Pancreas (tissue), 10 donors: Measurements from ENCODE around the gene LAMA2. TPM values are rescaled to one million over a fixed set of nuclear protein-coding genes. Genes with fewer than 3 reads are reported as not detected.

Source experiments
- ATAC-seq, 4 donors: fragments of 200-7000 bp; cut with Tn5 transposase; one replicate each; pipeline versions ENCODE4 v1.8.0 to v1.9.1; 2020; ENCODE audit warnings: mild to moderate bottlenecking in 4 of 4, moderate library complexity in 4 of 4
- DNase-seq, 6 donors: peaks; one replicate each; pipeline ENCODE4 v3.0.0-alpha.2; 2020
- FAIRE-seq: peaks from 2 replicates; lab custom pipeline; 2012; peaks lifted over from hg19 to GRCh38; lab: Jason Lieb, UNC
- H3K27ac ChIP-seq, 4 donors: fragments of 200-600 bp; sonication (generic); 1 replicate in 3 of 4; 2 replicates in 1 of 4; pipeline versions ENCODE4 v1.5.0 to v1.8.0; 2020
- H3K27me3 ChIP-seq, 4 donors: fragments of 200-600 bp; one replicate each; pipeline ENCODE4 v1.8.0; 2021
- H3K36me3 ChIP-seq, 3 donors: fragments of 200-600 bp; sonication (generic) in 1 of 3; one replicate each; pipeline versions ENCODE4 v1.5.0 to v1.8.0; 2020 to 2021
- H3K4me1 ChIP-seq, 3 donors: fragments of 200-600 bp; one replicate each; pipeline ENCODE4 v1.8.0; 2021
- H3K4me3 ChIP-seq, 4 donors: fragments of 200-600 bp; sonication (generic) in 2 of 4; one replicate each; pipeline versions ENCODE4 v1.5.0 to v1.8.0; 2020 to 2021
- H3K9me3 ChIP-seq, 4 donors: fragments of 200-600 bp; one replicate each; pipeline ENCODE4 v1.8.0; 2021
- WGBS, 2 donors: extraction: QIAGEN DNeasy Blood & Tissue Kit; methylation state at CpG; one replicate each; pipeline ENCODE4 v1.1.7; 2013; 5-methylcytosine and 5-hydroxymethylcytosine counted together
- intact Hi-C, 3 donors: fragments of 100-400 bp; cut with DNase I; formaldehyde crosslinking; loops; one replicate each; pipeline versions ENCODE4 v1.11.1 to v1.14.2; 2022
- polyA plus RNA-seq, 2 donors: library from polyadenylated mRNA; stranded (reverse); fragments of 200-250 nt; gene quantifications; one replicate each; pipeline ENCODE4 v1.2.3, GENCODE V29; 2013
- total RNA-seq, 6 donors: library from RNA; stranded (reverse); fragmentation: NEBNext Ultra II Directional in 4 of 6; extraction: Animal tissue kit (Norgen Biotek cat#: 25700) in 4 of 6; gene quantifications; one replicate each; pipeline versions ENCODE4 v1.2.1 to v1.2.4, GENCODE V29; 2021 to 2023
- TF ChIP-seq, protein P1 (sequence below), 4 donors: fragments of 200-600 bp; sonication (generic) in 3 of 4; IDR thresholded peaks; one replicate each; pipeline versions ENCODE4 v1.5.0 to v1.8.0; 2021; ENCODE audit warnings: antibody characterized with exemption in 4 of 4
- donor health status: healthy with polysubstance abuse.
- donor health status: DM: no; HTN: no; CAD: no; lungs with moderate emphysema.
- donor health status: DM: no; HTN: no; CAD: no.
- donor health status: control.
- donor health status: control.
- donor health status: Bipolar disorder and iron deficiency.
- donor health status: DM: yes; HTN: yes; CAD: no.
- donor health status: DM: no; HTN: no; CAD: no.
- donor health status: DM: no; HTN: no; CAD: no.
- donor health status: DM: yes; HTN: yes; CAD: no.

Gene LAMA2
- total and polyA plus RNA-seq, 8 donors, result 1.2 to 26.2 (median 6.2) TPM

DNA sequence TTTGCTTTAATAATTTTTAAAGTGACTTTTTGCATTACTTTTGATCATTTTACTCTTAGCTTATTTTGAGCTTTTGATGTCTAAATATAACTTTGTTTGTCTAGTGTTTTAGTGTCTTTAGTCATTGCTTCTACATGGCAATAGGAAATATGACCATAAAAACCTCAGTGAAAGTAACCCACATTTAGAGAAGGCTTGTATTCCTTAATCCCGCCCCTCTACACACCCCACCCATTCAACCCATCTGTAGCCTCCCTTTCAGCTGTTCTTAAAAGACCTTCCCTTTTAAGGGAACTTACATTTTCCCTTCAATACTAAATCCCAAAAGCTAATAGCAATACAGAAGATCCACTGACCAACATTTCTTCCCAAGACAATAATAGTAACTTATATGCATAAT is 225.4 kb downstream of the LAMA2 start:
- Histone ChIP-seq H3K27ac (no peak overlapping the region), H3K4me3 (no peak overlapping the region), H3K27me3 (no peaks in the 10 kb centered on the region), H3K9me3 (no peaks in the 10 kb centered on the region), H3K36me3 (no peaks in the 10 kb centered on the region), H3K4me1 (no peaks in the 10 kb centered on the region)
- FAIRE-seq, result no peak
- no peak for ATAC-seq
- TF ChIP-seq, protein P1, sequence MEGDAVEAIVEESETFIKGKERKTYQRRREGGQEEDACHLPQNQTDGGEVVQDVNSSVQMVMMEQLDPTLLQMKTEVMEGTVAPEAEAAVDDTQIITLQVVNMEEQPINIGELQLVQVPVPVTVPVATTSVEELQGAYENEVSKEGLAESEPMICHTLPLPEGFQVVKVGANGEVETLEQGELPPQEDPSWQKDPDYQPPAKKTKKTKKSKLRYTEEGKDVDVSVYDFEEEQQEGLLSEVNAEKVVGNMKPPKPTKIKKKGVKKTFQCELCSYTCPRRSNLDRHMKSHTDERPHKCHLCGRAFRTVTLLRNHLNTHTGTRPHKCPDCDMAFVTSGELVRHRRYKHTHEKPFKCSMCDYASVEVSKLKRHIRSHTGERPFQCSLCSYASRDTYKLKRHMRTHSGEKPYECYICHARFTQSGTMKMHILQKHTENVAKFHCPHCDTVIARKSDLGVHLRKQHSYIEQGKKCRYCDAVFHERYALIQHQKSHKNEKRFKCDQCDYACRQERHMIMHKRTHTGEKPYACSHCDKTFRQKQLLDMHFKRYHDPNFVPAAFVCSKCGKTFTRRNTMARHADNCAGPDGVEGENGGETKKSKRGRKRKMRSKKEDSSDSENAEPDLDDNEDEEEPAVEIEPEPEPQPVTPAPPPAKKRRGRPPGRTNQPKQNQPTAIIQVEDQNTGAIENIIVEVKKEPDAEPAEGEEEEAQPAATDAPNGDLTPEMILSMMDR (IDR thresholded peaks at IDR 0.05), result no peak
- no peak for DNase-seq
- WGBS, 2 donors, result 32 to 44% methylated on average over 1 of the region's 1 CpG
- intact Hi-C loops, result no loop called here

DNA sequence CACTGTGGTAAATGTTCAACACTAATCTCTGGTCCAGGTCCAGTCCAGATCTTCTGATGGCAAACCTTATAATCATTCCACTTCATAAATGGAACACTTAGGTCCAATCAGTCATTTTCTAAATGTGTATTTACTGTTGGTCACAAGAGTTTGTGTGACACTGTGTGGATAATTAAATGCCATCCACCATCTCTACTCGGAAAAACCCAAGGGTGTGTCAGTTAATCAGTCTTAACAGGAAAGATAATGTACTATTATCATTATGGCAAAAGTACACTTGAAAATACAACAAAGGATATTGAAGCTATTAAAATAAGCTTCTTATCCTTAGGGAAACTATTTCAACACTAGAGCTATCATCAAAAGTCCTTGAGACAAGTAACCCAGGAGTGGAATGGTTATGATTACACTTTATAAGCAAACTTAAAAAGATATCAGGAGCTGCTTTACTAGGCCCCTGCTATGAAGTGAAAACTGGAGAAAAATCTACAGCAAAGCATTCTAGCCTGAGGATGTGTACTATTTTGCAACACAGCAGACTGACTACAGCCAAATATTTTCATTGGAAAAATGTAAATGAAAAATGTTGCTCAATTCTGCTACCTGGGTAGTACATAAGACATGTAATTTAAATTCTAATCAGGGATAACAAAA is 227.9 kb downstream of the LAMA2 start:
- H3K27ac ChIP-seq, result no peak overlapping the region
- WGBS, 2 donors, result 11 to 21% methylated on average over 1 of the region's 1 CpG
- no peak for DNase-seq
- no peak overlapping the region for H3K4me3 ChIP-seq
- H3K4me1 ChIP-seq, result peaks cover 0 to 17% (median 0%) of the 10 kb centered on the region in 3 donors
- H3K9me3 ChIP-seq, result peaks cover 0 to 2% (median 0%) of the 10 kb centered on the region in 4 donors
- H3K36me3 ChIP-seq, result no peaks in the 10 kb centered on the region
- FAIRE-seq, result no peak
- no peaks in the 10 kb centered on the region for H3K27me3 ChIP-seq
- intact Hi-C loops, result no loop called here
- ATAC-seq, result no peak
- TF ChIP-seq, protein P1 (IDR thresholded peaks at IDR 0.05), result no peak

DNA sequence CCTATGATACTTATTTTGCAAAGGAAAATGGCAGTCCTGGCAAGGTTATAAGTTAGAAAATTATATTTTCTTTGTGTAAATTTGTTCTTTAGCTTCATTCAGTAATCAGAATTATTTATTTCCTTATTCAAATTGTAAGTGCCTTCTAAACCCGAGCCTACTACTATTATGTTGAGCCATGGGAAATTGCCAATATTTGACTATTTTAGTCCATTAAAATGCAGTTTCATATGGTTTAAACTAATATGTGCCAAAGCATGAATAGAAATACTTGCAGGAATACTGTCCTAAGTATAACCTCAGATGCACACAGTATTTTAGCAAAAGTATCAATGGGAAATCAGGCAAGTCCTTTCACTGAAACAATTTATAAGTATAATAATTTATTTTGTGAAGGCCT is 228.4 kb downstream of the LAMA2 start:
- TF ChIP-seq, protein P1 (IDR thresholded peaks at IDR 0.05), result no peak
- 86 to 88% methylated on average over 1 of the region's 1 CpG for WGBS, 2 donors
- H3K27me3 ChIP-seq, result no peaks in the 10 kb centered on the region
- H3K9me3 ChIP-seq, result peaks cover 0 to 2% (median 0%) of the 10 kb centered on the region in 4 donors
- DNase-seq (no peak), ATAC-seq (no peak), FAIRE-seq (no peak)
- no peak overlapping the region for H3K4me3 ChIP-seq
- no peaks in the 10 kb centered on the region for H3K36me3 ChIP-seq
- H3K4me1 ChIP-seq, result peaks cover 0 to 17% (median 0%) of the 10 kb centered on the region in 3 donors
- intact Hi-C loops, result no loop called here
- no peak overlapping the region for H3K27ac ChIP-seq

DNA sequence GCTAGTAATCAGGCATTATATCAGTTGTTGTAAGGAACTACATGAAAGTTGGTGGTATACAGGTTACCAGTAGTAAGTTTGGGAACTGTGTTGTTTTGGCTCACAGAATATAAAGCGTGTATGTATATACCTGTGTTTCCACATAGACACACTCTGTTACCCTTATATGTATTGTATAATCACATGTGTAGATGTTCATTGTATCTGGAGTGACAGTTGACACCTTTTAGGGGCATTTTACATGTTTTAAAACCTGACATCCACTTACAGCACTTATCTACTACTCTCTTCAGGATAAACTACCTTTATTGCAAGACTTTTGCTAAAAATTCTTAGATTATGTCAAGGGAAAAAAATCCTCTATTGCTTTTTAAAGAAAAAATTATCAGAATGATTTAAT is 228.9 kb downstream of the LAMA2 start:
- Histone ChIP-seq H3K9me3 (peaks cover 0 to 2% (median 0%) of the 10 kb centered on the region in 4 donors), H3K4me3 (no peak overlapping the region), H3K27ac (no peak overlapping the region), H3K4me1 (peaks cover 0 to 17% (median 0%) of the 10 kb centered on the region in 3 donors), H3K36me3 (no peaks in the 10 kb centered on the region), H3K27me3 (no peaks in the 10 kb centered on the region)
- ATAC-seq, result no peak
- no peak for FAIRE-seq
- no peak for DNase-seq
- 84 to 88% methylated on average over 1 of the region's 1 CpG for WGBS, 2 donors
- TF ChIP-seq, protein P1 (IDR thresholded peaks at IDR 0.05), result no peak
- intact Hi-C loops, result no loop called here

DNA sequence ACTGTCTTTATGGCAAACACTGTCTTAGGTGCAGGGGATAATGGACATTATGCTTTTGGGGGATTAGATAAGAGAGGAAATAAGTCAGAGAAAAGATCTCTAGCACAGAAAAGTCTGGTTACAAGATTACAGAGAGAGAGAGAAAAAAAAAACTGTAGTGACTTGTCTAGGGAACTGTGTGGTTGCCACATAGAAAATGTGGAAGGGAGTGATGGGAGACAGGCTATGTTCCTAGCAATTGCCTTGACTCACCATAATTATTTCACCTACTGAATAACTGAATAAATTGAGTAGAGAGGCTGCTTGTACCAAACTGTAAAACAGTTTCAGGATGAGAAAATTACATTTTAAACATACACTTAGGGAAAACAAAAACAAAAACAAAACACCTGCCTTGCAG is 229.7 kb downstream of the LAMA2 start:
- Histone ChIP-seq H3K9me3 (peaks cover 0 to 2% (median 0%) of the 10 kb centered on the region in 4 donors), H3K27me3 (no peaks in the 10 kb centered on the region), H3K36me3 (no peaks in the 10 kb centered on the region), H3K4me3 (no peak overlapping the region), H3K27ac (no peak overlapping the region), H3K4me1 (peaks cover 0 to 17% (median 0%) of the 10 kb centered on the region in 3 donors)
- ATAC-seq (no peak), FAIRE-seq (no peak), DNase-seq (no peak)
- TF ChIP-seq, protein P1 (IDR thresholded peaks at IDR 0.05), result no peak
- intact Hi-C loops, result no loop called here
